ENCODE results near the gene BSND.
"Not testable (repeated sequence)": the region's sequence is repeated elsewhere in the genome, so short reads cannot be mapped to it uniquely, and the experiment has no call there.

The BSND gene

GRCh38 chr1:55024163-55024562, 25.4 kb downstream of the BSND start:
- DNase-seq = not testable (repeated sequence)

- not testable (repeated sequence) for DNase-seq
Measured at GRCh38 chr1:55026682-55027081, 27.9 kb downstream of the BSND start.

DNA sequence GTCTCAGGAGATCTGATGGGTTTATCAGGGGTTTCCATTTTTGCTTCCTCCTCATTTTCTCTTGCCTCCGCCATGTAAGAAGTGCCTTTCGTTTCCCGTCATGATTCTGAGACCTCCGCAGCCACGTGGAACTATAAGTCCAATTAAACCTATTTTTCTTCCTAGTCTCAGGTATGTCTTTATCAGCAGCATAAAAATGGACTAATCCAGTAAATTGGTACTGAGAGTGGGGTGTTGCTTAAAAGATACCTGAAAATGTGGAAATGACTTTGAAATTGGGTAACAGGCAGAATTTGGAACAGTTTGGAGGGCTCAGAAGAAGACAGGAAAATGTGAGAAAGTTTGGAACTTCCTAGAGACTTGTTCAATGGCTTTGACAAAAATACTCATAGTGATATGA, 32.4 kb downstream of the BSND start:
- DNase-seq = not testable (repeated sequence)

GRCh38 chr1:55033265-55033614, 34.5 kb downstream of the BSND start:
- no peak for DNase-seq

DNA sequence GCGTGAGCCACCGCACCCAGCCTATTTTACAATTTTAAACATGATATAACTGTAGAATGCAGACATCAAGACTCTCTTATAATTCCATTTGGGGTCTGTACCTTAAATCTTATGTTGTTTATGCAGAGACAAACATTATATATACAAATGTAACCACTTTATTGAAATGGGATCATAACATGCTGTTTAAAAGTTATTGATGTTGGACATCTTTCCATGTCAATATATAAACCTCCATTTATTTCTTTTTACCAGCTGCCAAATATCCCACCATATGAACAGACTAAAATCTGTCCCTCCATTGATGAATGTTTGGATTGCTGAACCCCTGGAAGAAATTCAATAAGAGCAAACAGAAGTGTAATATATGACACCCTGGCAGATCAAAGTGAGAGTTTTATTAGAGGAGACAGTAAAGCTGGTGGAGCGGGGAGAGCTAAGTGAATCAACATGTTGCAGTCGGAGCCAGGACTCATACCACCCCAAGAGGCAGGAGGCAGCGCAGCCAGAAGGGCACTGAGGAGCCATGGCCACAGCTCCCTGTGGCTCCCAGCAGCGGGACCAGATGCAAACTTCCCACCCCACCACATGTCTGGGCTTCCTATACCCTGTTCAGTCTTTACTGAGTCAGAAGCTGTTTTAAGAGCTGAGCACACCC, 35.9 kb downstream of the BSND start:
- peak; percentile 51 for DNase-seq

DNA sequence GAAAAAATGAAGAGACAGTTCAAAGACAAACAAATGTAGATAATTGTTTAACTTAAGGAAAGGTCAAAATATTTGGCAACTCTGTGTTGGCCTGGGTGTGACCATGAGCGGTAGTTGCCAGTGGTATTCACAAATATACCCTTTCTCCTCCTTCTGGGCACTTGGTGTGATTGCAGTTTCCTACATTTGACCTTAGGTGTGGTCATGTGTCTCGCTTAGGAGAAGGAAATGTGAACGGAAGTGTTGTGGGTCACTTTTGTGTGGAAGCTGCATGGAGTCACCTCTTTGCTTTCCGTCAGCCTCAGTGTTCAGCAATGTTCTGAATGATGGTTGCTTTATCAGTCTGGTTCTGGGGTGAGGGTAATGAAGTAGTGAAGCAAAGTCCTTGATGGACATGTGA, 37.2 kb downstream of the BSND start:
- no peak for DNase-seq

DNA sequence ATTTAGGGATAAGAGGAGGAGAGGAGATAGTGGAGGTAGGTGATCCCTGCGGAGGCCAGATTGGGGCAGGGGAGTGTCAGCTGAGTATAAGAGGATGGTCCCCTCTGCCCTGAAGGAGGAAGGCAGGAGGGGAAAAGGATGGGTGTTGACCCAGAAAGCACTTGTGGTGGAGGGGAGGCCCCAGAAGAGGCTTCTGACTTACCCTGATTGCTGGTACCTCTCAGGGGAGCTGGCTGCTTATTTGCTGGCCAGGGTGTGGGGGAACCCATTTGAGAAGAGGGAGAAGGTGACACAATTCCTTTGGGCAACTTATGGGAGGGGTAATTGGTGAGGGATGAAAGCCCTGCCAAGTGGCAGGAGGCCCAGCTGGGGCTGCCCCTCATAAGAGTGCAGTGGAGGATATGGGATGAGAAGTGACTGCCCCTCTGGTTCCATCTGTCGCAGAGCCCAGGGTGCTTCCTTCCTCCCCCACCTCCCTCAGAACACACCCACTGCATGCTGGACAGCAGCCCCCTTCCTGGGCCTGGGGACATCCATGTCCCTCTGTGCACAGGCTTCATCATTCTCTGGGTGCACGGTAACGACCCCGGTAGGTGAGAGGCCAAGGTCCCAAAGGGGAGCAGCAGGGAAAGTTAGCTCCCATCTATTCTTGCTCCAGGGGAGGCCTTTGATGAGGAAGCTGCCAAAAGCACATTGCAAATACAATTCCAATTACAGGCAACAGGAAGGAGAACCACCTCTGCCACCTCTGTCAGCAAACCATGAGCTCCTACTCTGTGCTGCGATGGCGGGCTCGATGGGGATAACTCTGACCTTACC, 39.2 kb downstream of the BSND start:
- no peak for DNase-seq

- no peak for DNase-seq
Measured at GRCh38 chr1:55038552-55038838, 39.8 kb downstream of the BSND start.

DNA sequence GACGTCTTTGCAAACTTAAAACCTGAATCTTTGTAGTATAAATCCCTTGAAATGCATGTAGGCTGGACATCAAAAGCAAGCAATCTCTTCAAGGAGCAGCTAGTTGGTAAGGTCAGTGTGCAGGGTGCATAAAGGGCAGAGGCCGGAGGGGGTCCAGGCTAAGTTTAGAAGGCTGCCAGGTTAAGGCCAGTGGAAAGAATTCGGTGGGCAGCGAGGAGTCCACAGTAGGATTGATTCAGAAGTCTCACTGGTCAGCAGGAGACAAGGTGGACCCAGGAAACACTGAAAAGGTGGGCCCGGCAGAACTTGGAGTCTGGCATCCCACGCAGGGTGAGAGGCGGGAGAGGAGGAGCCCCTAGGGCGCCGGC, 40.2 kb downstream of the BSND start:
- DNase-seq = no peak

DNA sequence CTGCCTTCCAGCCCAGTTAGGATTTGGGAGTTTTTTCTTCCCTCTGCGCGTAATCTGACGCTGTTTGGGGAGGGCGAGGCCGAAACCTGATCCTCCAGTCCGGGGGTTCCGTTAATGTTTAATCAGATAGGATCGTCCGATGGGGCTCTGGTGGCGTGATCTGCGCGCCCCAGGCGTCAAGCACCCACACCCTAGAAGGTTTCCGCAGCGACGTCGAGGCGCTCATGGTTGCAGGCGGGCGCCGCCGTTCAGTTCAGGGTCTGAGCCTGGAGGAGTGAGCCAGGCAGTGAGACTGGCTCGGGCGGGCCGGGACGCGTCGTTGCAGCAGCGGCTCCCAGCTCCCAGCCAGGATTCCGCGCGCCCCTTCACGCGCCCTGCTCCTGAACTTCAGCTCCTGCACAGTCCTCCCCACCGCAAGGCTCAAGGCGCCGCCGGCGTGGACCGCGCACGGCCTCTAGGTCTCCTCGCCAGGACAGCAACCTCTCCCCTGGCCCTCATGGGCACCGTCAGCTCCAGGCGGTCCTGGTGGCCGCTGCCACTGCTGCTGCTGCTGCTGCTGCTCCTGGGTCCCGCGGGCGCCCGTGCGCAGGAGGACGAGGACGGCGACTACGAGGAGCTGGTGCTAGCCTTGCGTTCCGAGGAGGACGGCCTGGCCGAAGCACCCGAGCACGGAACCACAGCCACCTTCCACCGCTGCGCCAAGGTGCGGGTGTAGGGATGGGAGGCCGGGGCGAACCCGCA, 40.8 kb downstream of the BSND start, which contains the start of gene PCSK9:
Gene PCSK9 (plus strand): TSS at position 207 of the 741 bp plus-strand sequence. CDS start 290 bp downstream, at position 497.
- no peak for DNase-seq

GRCh38 chr1:55040083-55040932, 41.6 kb downstream of the BSND start:
- DNase-seq = no peak

- DNase-seq = no peak
Measured at GRCh38 chr1:55040933-55041494, 42.3 kb downstream of the BSND start.

- no peak for DNase-seq
Measured at GRCh38 chr1:55041613-55042012, 42.9 kb downstream of the BSND start.

- no peak for DNase-seq
Measured at GRCh38 chr1:55043011-55043410, 44.3 kb downstream of the BSND start.

- no peak for DNase-seq
Measured at GRCh38 chr1:55043726-55044125, 45.0 kb downstream of the BSND start.

- no peak for DNase-seq
Measured at GRCh38 chr1:55044617-55045397, 46.1 kb downstream of the BSND start.

DNA sequence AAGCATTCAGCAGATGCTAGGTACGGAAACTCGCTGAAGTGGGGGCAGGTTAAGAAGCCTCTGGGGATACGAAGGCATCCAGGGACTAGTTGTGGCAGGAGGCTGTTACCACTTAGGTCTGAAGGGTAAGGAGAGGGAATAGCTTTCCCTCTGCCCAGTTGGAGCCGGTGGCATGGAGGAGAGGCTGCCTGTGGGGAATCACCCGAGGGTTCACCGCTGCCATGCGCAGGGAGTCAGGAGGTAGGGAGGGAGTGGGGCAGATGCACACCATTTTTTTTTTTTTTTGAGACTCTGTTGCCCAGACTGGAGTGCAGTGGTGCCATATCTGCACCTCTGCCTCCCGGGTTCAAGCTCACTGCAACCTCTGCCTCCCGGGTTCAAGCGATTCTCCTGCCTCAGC, 46.7 kb downstream of the BSND start:
- no peak for DNase-seq

DNA sequence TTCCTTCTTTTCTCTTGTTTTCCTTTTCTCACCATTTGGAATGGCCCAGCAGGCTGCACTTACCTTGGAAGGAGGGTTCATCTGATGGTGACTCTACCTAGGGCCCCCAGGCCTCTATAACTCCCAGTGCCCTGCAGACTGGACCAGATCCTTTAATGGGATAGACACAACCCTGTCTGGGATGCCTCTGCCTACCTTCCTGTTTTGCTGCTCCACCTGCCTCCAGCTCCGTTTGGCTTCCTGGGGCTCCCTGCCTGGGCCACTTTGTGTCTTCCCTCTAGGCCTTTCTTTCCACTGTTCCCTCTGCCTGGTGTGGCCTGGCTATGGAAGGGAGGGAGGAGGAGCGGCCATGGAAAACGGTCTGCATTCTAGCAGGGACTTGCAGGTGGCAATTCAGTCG, 48.1 kb downstream of the BSND start:
- DNase-seq = no peak

- no peak for DNase-seq
Measured at GRCh38 chr1:55047611-55048010, 48.9 kb downstream of the BSND start.

- no peak for DNase-seq
Measured at GRCh38 chr1:55048453-55049270, 49.9 kb downstream of the BSND start.

Data from NCI-H446 treated with DMSO at 0.1 percent for 48 hours (cell line).